SK-N-SH treated with all-trans-retinoic acid at 6 μM for 48 hours (cell line): ENCODE measurements around the gene CPA5.
A peak's percentile ranks its signal among the peaks of the same experiment; 100 is the strongest.

Source experiments
- ATAC-seq: fragments of 200-7000 bp; cut with Tn5 transposase; 3 replicates; pipeline ENCODE4 v1.9.1; 2020; ENCODE audit warnings: mild to moderate bottlenecking, moderate library complexity
- ARNTL ChIP-seq: fragments of 450-650 bp; formaldehyde crosslinking; IDR thresholded peaks from 2 replicates; pipeline ENCODE4 v1.5.0; 2020; ENCODE audit warnings: low read depth, mild to moderate bottlenecking, moderate library complexity, borderline replicate concordance
- BACH2 ChIP-seq: fragments of 250-450 bp; sonication (Bioruptor Pico); IDR thresholded peaks from 2 replicates; pipeline ENCODE4 v1.9.0; 2021; ENCODE audit warnings: mild to moderate bottlenecking, borderline replicate concordance
- CSDC2 ChIP-seq: fragments of 250-450 bp; sonication (Bioruptor Pico); IDR thresholded peaks from 2 replicates; pipeline ENCODE4 v1.5.0; 2020; ENCODE audit warnings: mild to moderate bottlenecking, moderate library complexity
- ESRRG ChIP-seq: fragments of 250-450 bp; sonication (Bioruptor Pico); IDR thresholded peaks from 2 replicates; pipeline ENCODE4 v1.6.1; 2021; ENCODE audit warnings: mild to moderate bottlenecking
- GLIS3 ChIP-seq: fragments of 250-450 bp; sonication (Bioruptor Pico); IDR thresholded peaks from 2 replicates; pipeline ENCODE4 v1.5.0; 2020; ENCODE audit warnings: mild to moderate bottlenecking, moderate library complexity
- ISL1 ChIP-seq: fragments of 250-450 bp; sonication (Bioruptor Pico); IDR thresholded peaks from 2 replicates; pipeline ENCODE4 v2.1.2; 2022; ENCODE audit warnings: mild to moderate bottlenecking, moderate library complexity
- OSR1 ChIP-seq: fragments of 250-450 bp; sonication (Bioruptor Pico); IDR thresholded peaks from 2 replicates; pipeline ENCODE4 v1.8.0; 2022; ENCODE audit warnings: moderate library complexity, mild to moderate bottlenecking, inconsistent platforms
- PPARA ChIP-seq: fragments of 250-450 bp; sonication (Bioruptor Pico); IDR thresholded peaks from 2 replicates; pipeline ENCODE4 v1.5.0; 2020; ENCODE audit warnings: mild to moderate bottlenecking, borderline replicate concordance
- RARB ChIP-seq: fragments of 250-450 bp; sonication (Bioruptor Pico); IDR thresholded peaks from 2 replicates; pipeline ENCODE4 v1.8.0; 2021; ENCODE audit warnings: mild to moderate bottlenecking, moderate library complexity
- SNAI2 ChIP-seq: fragments of 250-450 bp; sonication (Bioruptor Pico); IDR thresholded peaks from 2 replicates; pipeline ENCODE4 v1.5.0; 2020; ENCODE audit warnings: mild to moderate bottlenecking, moderate library complexity
- TCF4 ChIP-seq: fragments of 250-450 bp; sonication (Bioruptor Pico); IDR thresholded peaks from 2 replicates; pipeline ENCODE4 v1.8.0; 2021; ENCODE audit warnings: mild to moderate bottlenecking, moderate library complexity, borderline replicate concordance
- TOX ChIP-seq: fragments of 250-450 bp; sonication (Bioruptor Pico); IDR thresholded peaks from 2 replicates; pipeline ENCODE4 v1.8.0; 2021; ENCODE audit warnings: mild to moderate bottlenecking, moderate library complexity, borderline replicate concordance
- ZC3H10 ChIP-seq: fragments of 250-450 bp; sonication (Bioruptor Pico); IDR thresholded peaks from 2 replicates; pipeline ENCODE4 v1.5.1; 2021; ENCODE audit warnings: mild to moderate bottlenecking, moderate library complexity
- ZFP3 ChIP-seq: fragments of 250-450 bp; sonication (Bioruptor Pico); IDR thresholded peaks from 2 replicates; pipeline ENCODE4 v1.5.0; 2020; ENCODE audit warnings: mild to moderate bottlenecking, moderate library complexity
- ZFP30 ChIP-seq: fragments of 450-650 bp; formaldehyde crosslinking; IDR thresholded peaks from 2 replicates; pipeline ENCODE4 v1.5.0; 2022; ENCODE audit warnings: mild to moderate bottlenecking, moderate library complexity
- ZNF565 ChIP-seq: fragments of 450-650 bp; formaldehyde crosslinking; conservative IDR thresholded peaks from 2 replicates; pipeline ENCODE4 v1.5.0; 2020; ENCODE audit warnings: low read depth, mild to moderate bottlenecking, moderate library complexity
- ZNF70 ChIP-seq: fragments of 450-650 bp; formaldehyde crosslinking; IDR thresholded peaks from 2 replicates; pipeline ENCODE4 v1.5.0; 2020; ENCODE audit warnings: mild to moderate bottlenecking, moderate library complexity
- ZNF8 ChIP-seq: fragments of 450-650 bp; formaldehyde crosslinking; IDR thresholded peaks from 2 replicates; pipeline ENCODE4 v1.5.0; 2020; ENCODE audit warnings: mild to moderate bottlenecking, moderate library complexity
- TF ChIP-seq, protein P1 (sequence below): fragments of 250-450 bp; sonication (Bioruptor Pico); IDR thresholded peaks from 2 replicates; pipeline ENCODE4 v1.5.0; 2020; ENCODE audit warnings: mild to moderate bottlenecking, moderate library complexity
- TF ChIP-seq, protein P2 (sequence below): fragments of 250-450 bp; sonication (Bioruptor Pico); IDR thresholded peaks from 2 replicates; pipeline ENCODE4 v1.8.0; 2021; ENCODE audit warnings: low read depth, mild to moderate bottlenecking, moderate library complexity, borderline replicate concordance
- TF ChIP-seq, protein P3 (sequence below): fragments of 250-450 bp; sonication (Bioruptor Pico); IDR thresholded peaks from 2 replicates; pipeline ENCODE4 v1.8.0; 2020; ENCODE audit warnings: mild to moderate bottlenecking, moderate library complexity, borderline replicate concordance
- TF ChIP-seq, protein P4 (sequence below): fragments of 250-450 bp; sonication (Bioruptor Pico); IDR thresholded peaks from 2 replicates; pipeline ENCODE4 v1.5.1; 2021; ENCODE audit warnings: mild to moderate bottlenecking, moderate library complexity

The CPA5 gene

DNA sequence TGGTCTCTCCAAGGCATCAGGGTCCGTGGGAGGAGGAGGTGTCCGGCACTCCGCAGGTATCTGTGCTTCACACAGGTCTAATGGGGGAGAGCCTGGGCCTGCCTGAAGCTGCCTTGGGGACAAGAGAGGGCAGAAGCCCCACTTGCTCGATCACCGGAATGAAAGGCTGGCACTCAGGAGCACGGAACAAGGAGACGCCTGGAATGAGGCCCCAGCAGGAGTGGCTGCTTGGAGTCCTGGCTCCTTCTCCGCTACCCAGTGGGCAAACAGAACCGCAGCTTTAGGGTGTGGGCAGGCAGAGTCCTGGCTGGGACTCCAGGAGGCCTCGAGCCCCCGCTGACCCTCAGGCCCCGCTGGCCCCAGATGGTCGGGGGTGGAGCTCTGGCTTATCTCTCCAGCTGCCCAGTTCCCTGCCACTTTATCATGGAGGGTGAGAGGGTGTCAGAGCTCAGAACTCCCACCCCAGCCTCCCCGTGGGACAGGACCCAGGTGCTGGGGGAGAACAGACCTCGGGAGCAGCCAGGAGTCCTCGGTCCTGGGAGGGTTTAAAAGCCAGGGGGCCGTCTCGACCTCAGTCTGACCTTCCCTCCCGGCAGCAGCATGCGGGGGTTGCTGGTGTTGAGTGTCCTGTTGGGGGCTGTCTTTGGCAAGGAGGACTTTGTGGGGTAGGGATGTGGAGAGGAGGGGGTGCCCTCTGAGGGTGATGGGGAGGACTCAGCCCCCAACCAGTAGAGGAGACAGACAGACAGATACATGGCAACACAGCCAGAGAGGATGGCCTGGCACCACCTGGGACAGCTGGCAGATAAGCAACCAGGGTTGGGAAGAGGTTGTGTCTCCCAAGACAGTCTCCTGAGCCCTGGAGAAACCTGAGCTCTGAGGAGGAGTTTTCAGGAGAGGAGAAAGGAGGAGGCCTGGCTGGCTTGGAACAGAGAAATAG lies 35.6 kb downstream of the CPA5 start, which contains the start of gene CPA1:
CPA1 (plus strand) TSS at position 574 of the 940 bp plus-strand sequence; CDS start at position 601, 27 bp downstream.
- no peak for TF ChIP-seq PPARA (CRISPR knock-in tag)
- TF ChIP-seq, protein P1, sequence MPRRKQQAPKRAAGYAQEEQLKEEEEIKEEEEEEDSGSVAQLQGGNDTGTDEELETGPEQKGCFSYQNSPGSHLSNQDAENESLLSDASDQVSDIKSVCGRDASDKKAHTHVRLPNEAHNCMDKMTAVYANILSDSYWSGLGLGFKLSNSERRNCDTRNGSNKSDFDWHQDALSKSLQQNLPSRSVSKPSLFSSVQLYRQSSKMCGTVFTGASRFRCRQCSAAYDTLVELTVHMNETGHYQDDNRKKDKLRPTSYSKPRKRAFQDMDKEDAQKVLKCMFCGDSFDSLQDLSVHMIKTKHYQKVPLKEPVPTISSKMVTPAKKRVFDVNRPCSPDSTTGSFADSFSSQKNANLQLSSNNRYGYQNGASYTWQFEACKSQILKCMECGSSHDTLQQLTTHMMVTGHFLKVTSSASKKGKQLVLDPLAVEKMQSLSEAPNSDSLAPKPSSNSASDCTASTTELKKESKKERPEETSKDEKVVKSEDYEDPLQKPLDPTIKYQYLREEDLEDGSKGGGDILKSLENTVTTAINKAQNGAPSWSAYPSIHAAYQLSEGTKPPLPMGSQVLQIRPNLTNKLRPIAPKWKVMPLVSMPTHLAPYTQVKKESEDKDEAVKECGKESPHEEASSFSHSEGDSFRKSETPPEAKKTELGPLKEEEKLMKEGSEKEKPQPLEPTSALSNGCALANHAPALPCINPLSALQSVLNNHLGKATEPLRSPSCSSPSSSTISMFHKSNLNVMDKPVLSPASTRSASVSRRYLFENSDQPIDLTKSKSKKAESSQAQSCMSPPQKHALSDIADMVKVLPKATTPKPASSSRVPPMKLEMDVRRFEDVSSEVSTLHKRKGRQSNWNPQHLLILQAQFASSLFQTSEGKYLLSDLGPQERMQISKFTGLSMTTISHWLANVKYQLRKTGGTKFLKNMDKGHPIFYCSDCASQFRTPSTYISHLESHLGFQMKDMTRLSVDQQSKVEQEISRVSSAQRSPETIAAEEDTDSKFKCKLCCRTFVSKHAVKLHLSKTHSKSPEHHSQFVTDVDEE (CRISPR knock-in tag), result no peak
- no peak for TF ChIP-seq ZNF565
- no peak for TF ChIP-seq ZNF8
- TF ChIP-seq OSR1 (CRISPR knock-in tag), result no peak
- TF ChIP-seq TOX (CRISPR knock-in tag), result no peak
- no peak for TF ChIP-seq RARB (CRISPR knock-in tag)
- no peak for TF ChIP-seq ISL1 (CRISPR knock-in tag)
- TF ChIP-seq GLIS3 (CRISPR knock-in tag), result no peak
- TF ChIP-seq, protein P2, sequence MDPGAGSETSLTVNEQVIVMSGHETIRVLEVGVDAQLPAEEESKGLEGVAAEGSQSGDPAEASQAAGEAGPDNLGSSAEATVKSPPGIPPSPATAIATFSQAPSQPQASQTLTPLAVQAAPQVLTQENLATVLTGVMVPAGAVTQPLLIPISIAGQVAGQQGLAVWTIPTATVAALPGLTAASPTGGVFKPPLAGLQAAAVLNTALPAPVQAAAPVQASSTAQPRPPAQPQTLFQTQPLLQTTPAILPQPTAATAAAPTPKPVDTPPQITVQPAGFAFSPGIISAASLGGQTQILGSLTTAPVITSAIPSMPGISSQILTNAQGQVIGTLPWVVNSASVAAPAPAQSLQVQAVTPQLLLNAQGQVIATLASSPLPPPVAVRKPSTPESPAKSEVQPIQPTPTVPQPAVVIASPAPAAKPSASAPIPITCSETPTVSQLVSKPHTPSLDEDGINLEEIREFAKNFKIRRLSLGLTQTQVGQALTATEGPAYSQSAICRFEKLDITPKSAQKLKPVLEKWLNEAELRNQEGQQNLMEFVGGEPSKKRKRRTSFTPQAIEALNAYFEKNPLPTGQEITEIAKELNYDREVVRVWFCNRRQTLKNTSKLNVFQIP (CRISPR knock-in tag), result no peak
- no peak for TF ChIP-seq ESRRG
- no peak for TF ChIP-seq ZFP3 (CRISPR knock-in tag)
- peak; percentile 67 for ATAC-seq

DNA sequence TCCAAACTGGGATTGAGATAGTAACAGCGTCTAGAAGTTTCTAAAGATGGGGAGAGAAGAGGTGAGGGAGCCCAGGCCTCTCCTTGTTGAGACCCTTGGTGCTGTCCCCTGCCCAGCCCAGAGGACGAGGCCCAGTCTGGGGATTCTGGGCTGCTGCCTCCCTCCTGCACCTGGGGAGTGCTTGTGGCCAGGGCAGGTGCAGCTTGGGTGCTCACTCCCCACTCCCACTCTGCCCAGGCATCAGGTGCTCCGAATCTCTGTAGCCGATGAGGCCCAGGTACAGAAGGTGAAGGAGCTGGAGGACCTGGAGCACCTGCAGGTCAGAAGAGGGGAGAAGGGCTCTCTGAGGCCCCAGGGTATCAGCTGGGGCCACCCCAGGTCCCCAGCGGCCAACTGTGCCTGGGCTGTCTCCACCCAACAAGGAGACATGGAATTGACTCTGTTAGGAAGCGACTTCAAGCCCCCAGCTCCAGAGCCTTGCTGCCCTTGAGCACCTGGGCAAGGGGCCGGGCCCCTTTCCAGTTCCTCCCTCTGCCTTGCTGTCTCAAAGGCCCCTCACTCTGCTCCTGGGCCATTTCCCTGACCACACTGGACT lies 36.3 kb downstream of the CPA5 start:
- ATAC-seq, result peak; percentile 10; the same call in 2 of the 3 replicates
- TF ChIP-seq OSR1 (CRISPR knock-in tag), result no peak
- TF ChIP-seq, protein P3, sequence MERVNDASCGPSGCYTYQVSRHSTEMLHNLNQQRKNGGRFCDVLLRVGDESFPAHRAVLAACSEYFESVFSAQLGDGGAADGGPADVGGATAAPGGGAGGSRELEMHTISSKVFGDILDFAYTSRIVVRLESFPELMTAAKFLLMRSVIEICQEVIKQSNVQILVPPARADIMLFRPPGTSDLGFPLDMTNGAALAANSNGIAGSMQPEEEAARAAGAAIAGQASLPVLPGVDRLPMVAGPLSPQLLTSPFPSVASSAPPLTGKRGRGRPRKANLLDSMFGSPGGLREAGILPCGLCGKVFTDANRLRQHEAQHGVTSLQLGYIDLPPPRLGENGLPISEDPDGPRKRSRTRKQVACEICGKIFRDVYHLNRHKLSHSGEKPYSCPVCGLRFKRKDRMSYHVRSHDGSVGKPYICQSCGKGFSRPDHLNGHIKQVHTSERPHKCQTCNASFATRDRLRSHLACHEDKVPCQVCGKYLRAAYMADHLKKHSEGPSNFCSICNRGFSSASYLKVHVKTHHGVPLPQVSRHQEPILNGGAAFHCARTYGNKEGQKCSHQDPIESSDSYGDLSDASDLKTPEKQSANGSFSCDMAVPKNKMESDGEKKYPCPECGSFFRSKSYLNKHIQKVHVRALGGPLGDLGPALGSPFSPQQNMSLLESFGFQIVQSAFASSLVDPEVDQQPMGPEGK (CRISPR knock-in tag), result no peak
- no peak for TF ChIP-seq ISL1 (CRISPR knock-in tag)
- TF ChIP-seq SNAI2 (CRISPR knock-in tag), result no peak
- no peak for TF ChIP-seq CSDC2 (CRISPR knock-in tag)
- TF ChIP-seq ZNF70 (CRISPR knock-in tag), result no peak
- TF ChIP-seq ZC3H10 (CRISPR knock-in tag), result no peak
- TF ChIP-seq, protein P4, sequence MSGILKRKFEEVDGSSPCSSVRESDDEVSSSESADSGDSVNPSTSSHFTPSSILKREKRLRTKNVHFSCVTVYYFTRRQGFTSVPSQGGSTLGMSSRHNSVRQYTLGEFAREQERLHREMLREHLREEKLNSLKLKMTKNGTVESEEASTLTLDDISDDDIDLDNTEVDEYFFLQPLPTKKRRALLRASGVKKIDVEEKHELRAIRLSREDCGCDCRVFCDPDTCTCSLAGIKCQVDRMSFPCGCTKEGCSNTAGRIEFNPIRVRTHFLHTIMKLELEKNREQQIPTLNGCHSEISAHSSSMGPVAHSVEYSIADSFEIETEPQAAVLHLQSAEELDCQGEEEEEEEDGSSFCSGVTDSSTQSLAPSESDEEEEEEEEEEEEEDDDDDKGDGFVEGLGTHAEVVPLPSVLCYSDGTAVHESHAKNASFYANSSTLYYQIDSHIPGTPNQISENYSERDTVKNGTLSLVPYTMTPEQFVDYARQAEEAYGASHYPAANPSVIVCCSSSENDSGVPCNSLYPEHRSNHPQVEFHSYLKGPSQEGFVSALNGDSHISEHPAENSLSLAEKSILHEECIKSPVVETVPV, result no peak
- TF ChIP-seq GLIS3 (CRISPR knock-in tag), result no peak
- no peak for TF ChIP-seq ZFP3 (CRISPR knock-in tag)
- TF ChIP-seq TCF4, result no peak
- TF ChIP-seq ZNF565, result no peak
- TF ChIP-seq ZFP30 (CRISPR knock-in tag), result no peak
- TF ChIP-seq, protein P2 (CRISPR knock-in tag), result no peak
- no peak for TF ChIP-seq PPARA (CRISPR knock-in tag)
- TF ChIP-seq BACH2, result no peak
- TF ChIP-seq, protein P1 (CRISPR knock-in tag), result no peak
- no peak for TF ChIP-seq ARNTL (CRISPR knock-in tag)
